HCT116 (cell line): ENCODE results near the gene YY1. TPM values are rescaled to one million over a fixed set of nuclear protein-coding genes. Genes with fewer than 3 reads are reported as not detected.
A peak's percentile ranks its signal among the peaks of the same experiment; 100 is the strongest.

Source experiments
- ATAC-seq: fragments of 200-7000 bp; cut with Tn5 transposase; 2 replicates; pipeline ENCODE4 v1.9.1; 2020; ENCODE audit warnings: mild to moderate bottlenecking, moderate library complexity
- BruUV-seq: library from RNA; stranded (reverse); fragments of 400-500 nt; replicated peaks from 2 replicates; lab custom pipeline; 2021; lab: Mats Ljungman, UMichigan
- CTCF ChIA-PET: fragments of 300-600 bp; sonication (Branson Sonifier 250); formaldehyde crosslinking; loops from one replicate; lab custom pipeline; 2021; ENCODE audit warnings: antibody characterized with exemption; lab: Charles Lee
- POLR2A ChIA-PET: fragments of 300-600, 350-600 bp; sonication (Branson Sonifier 250); formaldehyde crosslinking; loops from one replicate; lab custom pipeline; 2021; ENCODE audit warnings: antibody characterized with exemption; lab: Charles Lee
- RAD21 ChIA-PET, 2 experiments: fragments of 300-600 bp; sonication (Branson Sonifier 250); formaldehyde crosslinking; loops; one replicate each; lab custom pipeline; 2023; ENCODE audit warnings: low total read pairs in 2 of 2; ENCODE audit not compliant: uncharacterized antibody in 2 of 2, unreplicated experiment in 2 of 2, low non-redundant PET in 1 of 2; lab: Charles Lee
- DNase-seq: peaks from one replicate; pipeline ENCODE4 v3.0.0-alpha.2; 2010; ENCODE audit warnings: low read depth, low spot score
- H2AFZ ChIP-seq: fragments of 200-600 bp; shearing (Covaris generic), sonication (generic); 2 replicates; pipeline ENCODE4 v1.6.1; 2017; ENCODE audit warnings: low read depth, mixed run types, mixed read lengths, antibody characterized with exemption, low read length; ENCODE audit not compliant: poor library complexity, severe bottlenecking
- H3K27ac ChIP-seq: 2 replicates; pipeline ENCODE4 v1.5.1; 2012; ENCODE audit warnings: low read depth, low read length
- H3K27me3 ChIP-seq: fragments of 200-600 bp; sonication (generic); 2 replicates; pipeline ENCODE4 v1.6.1; 2016; ENCODE audit warnings: mixed run types, low read length, mixed read lengths; ENCODE audit not compliant: insufficient read depth
- H3K36me3 ChIP-seq, 2 experiments: fragments of 200-500 bp in 1 of 2; fragments of 200-600 bp in 1 of 2; sonication (Bioruptor generic) in 1 of 2; sonication (generic) in 1 of 2; 2 replicates each; pipeline versions ENCODE4 v1.5.1 to v1.6.1; 2014 to 2016; ENCODE audit warnings: low read length in 2 of 2, inconsistent platforms in 1 of 2, mixed read lengths in 1 of 2, mixed run types in 1 of 2; ENCODE audit not compliant: insufficient read depth in 2 of 2, control insufficient read depth in 1 of 2
- H3K4me1 ChIP-seq, 2 experiments: fragments of 200-600 bp in 1 of 2; sonication (generic) in 1 of 2; 2 replicates each; pipeline versions ENCODE4 v1.5.1 to v1.6.1; 2012 to 2017; ENCODE audit warnings: low read length in 2 of 2, inconsistent platforms in 1 of 2, mild to moderate bottlenecking in 1 of 2, mixed read lengths in 1 of 2, mixed run types in 1 of 2, moderate library complexity in 1 of 2; ENCODE audit not compliant: insufficient read depth in 2 of 2, control insufficient read depth in 1 of 2
- H3K4me2 ChIP-seq: fragments of 200-600 bp; sonication (generic); 2 replicates; pipeline ENCODE4 v1.6.1; 2017; ENCODE audit warnings: mixed run types, low read length, mixed read lengths
- H3K4me3 ChIP-seq, 2 experiments: fragments of 200-600 bp in 1 of 2; sonication (generic) in 1 of 2; replicated peaks in 1 of 2; 2 replicates each; pipeline ENCODE4 v1.5.1; 2011 to 2016; ENCODE audit warnings: low read length in 2 of 2, control low read depth in 1 of 2, low read depth in 1 of 2, mild to moderate bottlenecking in 1 of 2, mixed read lengths in 1 of 2, mixed run types in 1 of 2
- H3K79me2 ChIP-seq: fragments of 200-600 bp; sonication (generic); 2 replicates; pipeline ENCODE4 v1.6.1; 2017; ENCODE audit warnings: mild to moderate bottlenecking, mixed run types, low read length, moderate library complexity, mixed read lengths; ENCODE audit not compliant: insufficient read depth
- H3K9ac ChIP-seq: fragments of 200-600 bp; sonication (generic); 2 replicates; pipeline ENCODE4 v1.6.1; 2016; ENCODE audit warnings: low read length, mixed read lengths
- H3K9me2 ChIP-seq: fragments of 200-600 bp; sonication (generic), shearing (Covaris generic); 2 replicates; pipeline ENCODE4 v1.6.1; 2017; ENCODE audit warnings: mixed run types, mild to moderate bottlenecking, moderate library complexity; ENCODE audit not compliant: insufficient read depth
- H3K9me3 ChIP-seq, 2 experiments: fragments of 200-500 bp in 1 of 2; fragments of 200-600 bp in 1 of 2; sonication (Bioruptor generic) in 1 of 2; sonication (generic) in 1 of 2; 2 replicates each; pipeline ENCODE4 v1.6.1; 2014 to 2017; ENCODE audit warnings: low read length in 2 of 2, mixed read lengths in 2 of 2, inconsistent platforms in 1 of 2, low read depth in 1 of 2, mild to moderate bottlenecking in 1 of 2, mixed run types in 1 of 2, moderate library complexity in 1 of 2; ENCODE audit not compliant: control insufficient read depth in 1 of 2, insufficient read depth in 1 of 2
- H4K20me1 ChIP-seq: fragments of 200-600 bp; sonication (generic), shearing (Covaris generic); 2 replicates; pipeline ENCODE4 v1.6.1; 2017; ENCODE audit warnings: mixed run types, mild to moderate bottlenecking, moderate library complexity; ENCODE audit not compliant: insufficient read depth
- ATF3 ChIP-seq: IDR thresholded peaks from 2 replicates; pipeline ENCODE4 v1.6.1; 2012
- CBX3 ChIP-seq: IDR thresholded peaks from 2 replicates; pipeline ENCODE4 v1.6.1; 2012; ENCODE audit warnings: low read depth
- ELF1 ChIP-seq: IDR thresholded peaks from 2 replicates; pipeline ENCODE4 v1.6.1; 2012; ENCODE audit warnings: low read depth, borderline replicate concordance
- EZH2 ChIP-seq: fragments of 200-600 bp; sonication (generic); IDR thresholded peaks from 2 replicates; pipeline ENCODE4 v1.6.1; 2017; ENCODE audit warnings: antibody characterized with exemption, mixed run types
- EZH2phosphoT487 ChIP-seq: fragments of 200-600 bp; IDR thresholded peaks from 2 replicates; pipeline ENCODE4 v1.6.1; 2018; ENCODE audit warnings: antibody characterized with exemption, borderline replicate concordance
- FOSL1 ChIP-seq: IDR thresholded peaks from 2 replicates; pipeline ENCODE4 v1.6.1; 2012; ENCODE audit warnings: low read depth
- JUND ChIP-seq: IDR thresholded peaks from 2 replicates; pipeline ENCODE4 v1.6.1; 2012
- POLR2A ChIP-seq: IDR thresholded peaks from 2 replicates; pipeline ENCODE4 v1.7.0; 2011; ENCODE audit warnings: borderline replicate concordance; ENCODE audit not compliant: insufficient read depth, insufficient read length; ENCODE audit errors: extremely low read depth
- POLR2AphosphoS5 ChIP-seq: IDR thresholded peaks from 2 replicates; pipeline ENCODE4 v1.6.1; 2011; ENCODE audit warnings: mild to moderate bottlenecking, low read depth, low read length, moderate library complexity
- REST ChIP-seq: IDR thresholded peaks from 2 replicates; pipeline ENCODE4 v1.6.1; 2012; ENCODE audit warnings: low read depth
- SIN3A ChIP-seq: IDR thresholded peaks from 2 replicates; pipeline ENCODE4 v1.6.1; 2012; ENCODE audit warnings: low read depth
- SP1 ChIP-seq: IDR thresholded peaks from 2 replicates; pipeline ENCODE4 v1.6.1; 2012; ENCODE audit warnings: low read depth
- SRF ChIP-seq: IDR thresholded peaks from 2 replicates; pipeline ENCODE4 v1.6.1; 2012; ENCODE audit warnings: low read depth
- YY1 ChIP-seq: IDR thresholded peaks from 2 replicates; pipeline ENCODE4 v1.6.1; 2011; ENCODE audit warnings: low read length, low read depth, moderate library complexity, mild to moderate bottlenecking; ENCODE audit not compliant: insufficient replicate concordance; ENCODE audit errors: extremely low read depth
- ZNF274 ChIP-seq: fragments of 200-500 bp; sonication (Bioruptor generic); IDR thresholded peaks from 2 replicates; pipeline ENCODE4 v1.6.1; 2014; ENCODE audit warnings: mild to moderate bottlenecking, low read depth, low read length, inconsistent platforms
- intact Hi-C: fragments of 100-400 bp; cut with micrococcal nuclease; formaldehyde crosslinking; loops from 2 replicates; pipeline ENCODE4 v1.10.0; 2022
- total RNA-seq: library from RNA; stranded (reverse); gene quantifications from one replicate; pipeline ENCODE4 v1.2.1, GENCODE V29; 2021; ENCODE audit not compliant: unreplicated experiment

Gene YY1
- total RNA-seq, 1 experiment from 2014 or later, result 111 TPM

- RAD21 ChIA-PET, result no interaction called here
- CTCF ChIA-PET, result interaction anchor here (1.0 kb wide), 1 partner anchor 10 kb away, joined by 5 read pairs; no protein-coding TSS in a partner anchor
- ATAC-seq (no peak), DNase-seq (no peak)
- Histone ChIP-seq H3K27me3 (no peaks in the 10 kb centered on the region), H2AFZ (no peak overlapping the region), H3K36me3 (no peaks in the 10 kb centered on the region), H3K4me1 (peaks cover 18 to 22% of the 10 kb centered on the region in 2 experiments), H3K9ac (no peak overlapping the region), H3K27ac (no peak overlapping the region), H3K4me3 (no peak overlapping the region), H3K9me2 (no peaks in the 10 kb centered on the region), H3K79me2 (no peaks in the 10 kb centered on the region), H3K9me3 (no peaks in the 10 kb centered on the region)
- POLR2A ChIA-PET, result interaction anchor here (2.0 kb wide), 1 partner anchor 10 kb away, joined by 7 read pairs; no protein-coding TSS in a partner anchor
- TF ChIP-seq SRF, result no peak
- no peak for TF ChIP-seq EZH2phosphoT487
- no peak for TF ChIP-seq EZH2
- no peak for TF ChIP-seq POLR2AphosphoS5
- no peak for TF ChIP-seq JUND
- no peak for TF ChIP-seq CBX3
- no peak for TF ChIP-seq POLR2A
- no peak for TF ChIP-seq YY1
- no peak for TF ChIP-seq ATF3
- TF ChIP-seq, all 23 proteins: peak for 0
- intact Hi-C loops, result no loop called here
- BruUV-seq, result no TSS peak
- Histone ChIP-seq H3K4me2 (no peak overlapping the region), H4K20me1 (no peaks in the 10 kb centered on the region)
These were observed 36.2 kb upstream of the YY1 start for GRCh38 chr14:100202712-100203111.

- H2AFZ ChIP-seq, result no peak overlapping the region
- no TSS peak for BruUV-seq
- H4K20me1 ChIP-seq, result no peaks in the 10 kb centered on the region
- ChIA-PET RAD21 (no interaction called here), POLR2A (interaction anchor here (2.0 kb wide), 1 partner anchor 10 kb away, joined by 7 read pairs; no protein-coding TSS in a partner anchor), CTCF (interaction anchor here (1.0 kb wide), 1 partner anchor 10 kb away, joined by 5 read pairs; no protein-coding TSS in a partner anchor)
- H3K9me2 ChIP-seq, result no peaks in the 10 kb centered on the region
- no peaks in the 10 kb centered on the region for H3K79me2 ChIP-seq
- H3K36me3 ChIP-seq, result no peaks in the 10 kb centered on the region
- H3K9me3 ChIP-seq, result no peaks in the 10 kb centered on the region
- H3K4me2 ChIP-seq, result 0 out of 2 replicates have a peak overlapping the region, but pooled peaks have one; percentile 44
- DNase-seq (no peak), ATAC-seq (no peak)
- no peak for TF ChIP-seq CBX3
- TF ChIP-seq REST, result no peak
- no peak for TF ChIP-seq SP1
- TF ChIP-seq FOSL1, result no peak
- TF ChIP-seq ATF3, result no peak
- TF ChIP-seq POLR2A, result no peak
- TF ChIP-seq ELF1, result no peak
- no peak for TF ChIP-seq ZNF274
- TF ChIP-seq POLR2AphosphoS5, result no peak
- TF ChIP-seq YY1, result no peak
- no peak for TF ChIP-seq EZH2phosphoT487
- TF ChIP-seq EZH2, result no peak
- TF ChIP-seq SIN3A, result no peak
- H3K27ac ChIP-seq, result no peak overlapping the region
- no peak overlapping the region for H3K9ac ChIP-seq
- peaks cover 18 to 22% of the 10 kb centered on the region in 2 experiments for H3K4me1 ChIP-seq
- no peaks in the 10 kb centered on the region for H3K27me3 ChIP-seq
- intact Hi-C loops, result no loop called here
- no peak overlapping the region for H3K4me3 ChIP-seq
These were observed 35.8 kb upstream of the YY1 start for GRCh38 chr14:100203146-100203545.
